Astrocyte of the cerebellum (primary cell): ENCODE measurements around the gene AGBL1.
"Not testable (repeated sequence)": the region's sequence is repeated elsewhere in the genome, so short reads cannot be mapped to it uniquely, and the experiment has no call there.

Experiments used
- DNase-seq: peaks from one replicate; pipeline ENCODE4 v3.0.0-alpha.2; 2011; ENCODE audit warnings: low read depth
- H3K4me3 ChIP-seq: 2 replicates; pipeline ENCODE4 v1.5.1; 2011; ENCODE audit warnings: mild to moderate bottlenecking, low read depth, low read length, moderate library complexity
- in situ Hi-C: cut with HindIII; loops from 2 replicates; pipeline ENCODE4 v1.10.0; 2017; ENCODE audit warnings: low sequenced_read_pairs
- TF ChIP-seq, protein P1 (sequence below): IDR thresholded peaks from 2 replicates; pipeline ENCODE4 v1.5.1; 2012; ENCODE audit warnings: low read length, low read depth, moderate library complexity, mild to moderate bottlenecking; ENCODE audit errors: missing control alignments

The AGBL1 gene

DNA sequence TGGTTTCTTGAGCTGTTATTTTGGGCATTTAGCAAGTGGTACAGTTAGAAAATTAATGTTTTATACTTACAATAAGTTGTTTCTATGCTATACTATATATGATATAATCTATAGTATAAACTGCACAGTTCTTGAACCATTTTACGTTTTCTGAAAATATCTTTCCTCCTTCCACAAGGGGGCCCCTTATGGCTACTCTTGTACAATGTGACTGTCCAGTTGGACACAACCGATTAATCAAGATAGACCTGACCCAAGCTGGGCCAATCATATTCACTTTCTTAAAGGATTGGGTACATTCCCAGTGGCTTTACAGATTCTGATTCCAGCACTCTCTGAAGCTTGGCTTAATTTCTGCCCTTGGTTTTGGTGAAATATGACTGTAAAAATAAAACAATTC is 953.4 kb downstream of the AGBL1 start:
- TF ChIP-seq, protein P1, sequence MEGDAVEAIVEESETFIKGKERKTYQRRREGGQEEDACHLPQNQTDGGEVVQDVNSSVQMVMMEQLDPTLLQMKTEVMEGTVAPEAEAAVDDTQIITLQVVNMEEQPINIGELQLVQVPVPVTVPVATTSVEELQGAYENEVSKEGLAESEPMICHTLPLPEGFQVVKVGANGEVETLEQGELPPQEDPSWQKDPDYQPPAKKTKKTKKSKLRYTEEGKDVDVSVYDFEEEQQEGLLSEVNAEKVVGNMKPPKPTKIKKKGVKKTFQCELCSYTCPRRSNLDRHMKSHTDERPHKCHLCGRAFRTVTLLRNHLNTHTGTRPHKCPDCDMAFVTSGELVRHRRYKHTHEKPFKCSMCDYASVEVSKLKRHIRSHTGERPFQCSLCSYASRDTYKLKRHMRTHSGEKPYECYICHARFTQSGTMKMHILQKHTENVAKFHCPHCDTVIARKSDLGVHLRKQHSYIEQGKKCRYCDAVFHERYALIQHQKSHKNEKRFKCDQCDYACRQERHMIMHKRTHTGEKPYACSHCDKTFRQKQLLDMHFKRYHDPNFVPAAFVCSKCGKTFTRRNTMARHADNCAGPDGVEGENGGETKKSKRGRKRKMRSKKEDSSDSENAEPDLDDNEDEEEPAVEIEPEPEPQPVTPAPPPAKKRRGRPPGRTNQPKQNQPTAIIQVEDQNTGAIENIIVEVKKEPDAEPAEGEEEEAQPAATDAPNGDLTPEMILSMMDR, result no peak
- no peak overlapping the region for H3K4me3 ChIP-seq
- in situ Hi-C loops, result no loop called here
- DNase-seq, result no peak

DNA sequence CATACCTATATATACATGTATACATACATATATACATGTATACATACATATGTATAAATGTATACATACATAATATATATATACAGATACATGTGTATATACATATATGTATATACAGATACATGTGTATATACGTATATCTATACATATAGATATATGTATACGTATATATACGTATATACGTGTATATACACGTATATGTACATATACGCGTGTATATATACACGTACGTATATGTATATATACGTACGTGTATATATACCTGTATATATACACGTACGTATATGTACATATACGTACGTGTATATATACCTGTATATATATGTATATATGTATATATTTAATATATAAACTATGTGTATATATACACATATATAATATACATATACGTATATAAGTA is 955.2 kb downstream of the AGBL1 start:
- TF ChIP-seq, protein P1, result no peak
- in situ Hi-C loops, result no loop called here
- no peak for DNase-seq
- H3K4me3 ChIP-seq, result no peak overlapping the region

DNA sequence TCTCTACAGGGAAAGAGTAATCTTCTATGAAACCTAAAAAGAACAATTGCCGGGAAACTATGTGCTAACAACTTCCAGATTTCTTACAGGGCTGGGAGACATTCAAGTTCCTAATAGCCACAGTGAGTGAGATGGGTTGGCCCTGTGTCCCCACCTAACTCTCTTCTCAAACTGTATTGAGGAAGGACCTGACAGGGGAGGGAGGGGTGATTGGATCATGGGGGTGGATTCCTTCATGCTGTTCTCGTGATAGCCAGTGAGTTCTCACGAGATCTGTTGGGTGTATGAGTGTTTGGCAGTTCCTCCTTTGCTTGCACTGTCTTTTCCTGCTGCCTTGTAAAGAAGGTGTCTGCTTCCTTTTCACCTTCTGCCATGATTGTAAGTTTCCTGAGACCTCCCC is 958.7 kb downstream of the AGBL1 start:
- H3K4me3 ChIP-seq, result no peak overlapping the region
- in situ Hi-C loops, result no loop called here
- TF ChIP-seq, protein P1, result no peak
- DNase-seq, result no peak

DNA sequence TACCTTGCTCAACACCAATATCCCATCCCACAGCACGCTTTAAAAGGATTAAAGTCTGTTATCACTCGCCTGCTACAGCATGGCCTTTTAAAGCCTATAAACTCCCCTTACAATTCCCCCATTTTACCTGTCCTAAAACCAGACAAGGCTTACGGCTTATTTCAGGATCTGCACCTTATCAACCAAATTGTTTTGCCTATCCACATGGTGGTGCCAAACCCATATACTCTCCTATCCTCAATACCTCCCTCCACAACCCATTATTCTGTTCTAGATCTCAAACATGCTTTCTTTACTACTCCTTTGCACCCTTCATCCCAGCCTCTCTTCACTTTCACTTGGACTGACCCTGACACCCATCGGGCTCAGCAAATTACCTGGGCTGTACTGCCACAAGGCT is 962.9 kb downstream of the AGBL1 start:
- in situ Hi-C loops, H3K4me3 ChIP-seq, DNase-seq: not testable (repeated sequence)

DNA sequence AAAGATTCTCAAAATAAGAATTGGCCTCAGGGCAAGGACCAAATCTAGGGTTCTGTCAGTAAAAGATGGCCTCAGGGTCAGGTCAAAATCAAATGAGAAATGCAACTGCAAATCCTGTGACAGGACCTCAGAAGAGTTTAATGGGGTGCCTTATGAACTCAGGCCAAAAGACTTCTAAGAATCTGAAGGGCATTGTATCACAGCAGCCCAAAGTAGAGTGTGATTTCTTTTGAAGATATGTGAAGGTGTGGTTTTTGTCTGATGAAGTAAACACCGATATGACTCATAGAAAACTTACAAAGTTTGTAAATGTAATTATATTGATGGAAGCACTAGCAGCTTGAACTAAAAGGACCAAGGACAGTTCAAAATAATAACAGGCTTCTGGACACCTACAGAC is 966.1 kb downstream of the AGBL1 start:
- no peak for DNase-seq
- no peak overlapping the region for H3K4me3 ChIP-seq

DNA sequence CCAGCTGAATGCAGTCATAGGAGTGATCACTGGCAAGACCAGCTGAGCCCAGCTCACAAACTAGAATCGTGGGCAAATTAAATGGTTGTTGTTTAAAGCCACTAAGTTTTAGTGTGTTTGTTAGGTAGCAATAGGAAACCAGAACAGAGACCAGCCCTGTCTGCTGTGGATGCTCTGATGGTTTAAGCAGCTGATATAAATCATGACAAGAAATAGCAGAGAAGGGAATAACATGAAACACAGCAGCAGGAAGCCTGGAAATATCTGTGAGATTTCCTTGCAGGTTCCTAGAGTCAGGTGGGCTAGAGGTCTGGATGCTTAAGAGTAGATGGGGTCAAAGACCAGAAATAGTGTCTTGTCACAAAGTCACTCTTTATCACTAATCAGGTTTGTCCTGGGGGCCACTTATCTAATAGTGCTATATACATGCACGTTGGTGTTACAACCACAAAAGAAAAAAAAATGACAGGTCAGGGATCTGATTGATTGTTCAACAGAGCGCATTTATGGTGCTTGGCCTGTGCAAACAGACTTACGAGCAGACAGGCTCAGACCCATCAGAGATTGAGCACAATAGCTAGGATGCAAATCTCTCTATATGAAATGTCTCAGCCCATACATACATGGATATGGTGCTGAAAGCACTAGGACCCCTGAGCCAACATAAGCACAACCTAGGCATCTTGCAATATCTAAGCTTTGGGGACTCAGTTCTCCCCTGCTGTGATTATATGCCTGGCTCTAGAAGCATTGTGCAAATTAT is 967.7 kb downstream of the AGBL1 start:
- in situ Hi-C loops, result no loop called here
- no peak overlapping the region for H3K4me3 ChIP-seq
- TF ChIP-seq, protein P1, result no peak

More for the DNA sequence above, 966.1 kb downstream of the AGBL1 start:
- TF ChIP-seq, protein P1, result no peak
- in situ Hi-C loops, result no loop called here

More for the DNA sequence above, 967.7 kb downstream of the AGBL1 start:
- no peak for DNase-seq
